IMR-90 (cell line): Measurements from ENCODE around the gene AFAP1L2.

Source experiments
- CHD1 ChIP-seq: IDR thresholded peaks from 2 replicates; pipeline ENCODE4 v1.6.1; 2012; ENCODE audit warnings: low read depth, low read length, improper control_type of control experiment
- MAZ ChIP-seq: IDR thresholded peaks from 2 replicates; pipeline ENCODE4 v1.6.1; 2012; ENCODE audit warnings: low read depth, mild to moderate bottlenecking, low read length, improper control_type of control experiment, moderate library complexity, borderline replicate concordance
- POLR2A ChIP-seq: IDR thresholded peaks from 2 replicates; pipeline ENCODE4 v1.6.1; 2012; ENCODE audit warnings: mild to moderate bottlenecking, low read depth, low read length
- TF ChIP-seq, protein P1 (sequence below): conservative IDR thresholded peaks from 2 replicates; pipeline ENCODE4 v1.5.1; 2012; ENCODE audit warnings: mild to moderate bottlenecking, low read depth, low read length, improper control_type of control experiment
- TF ChIP-seq, protein P2 (sequence below): fragments of 150-350 bp; IDR thresholded peaks from 2 replicates; pipeline ENCODE4 v1.6.1; 2017; ENCODE audit warnings: mild to moderate bottlenecking, antibody characterized with exemption, low read length, low read depth

DNA sequence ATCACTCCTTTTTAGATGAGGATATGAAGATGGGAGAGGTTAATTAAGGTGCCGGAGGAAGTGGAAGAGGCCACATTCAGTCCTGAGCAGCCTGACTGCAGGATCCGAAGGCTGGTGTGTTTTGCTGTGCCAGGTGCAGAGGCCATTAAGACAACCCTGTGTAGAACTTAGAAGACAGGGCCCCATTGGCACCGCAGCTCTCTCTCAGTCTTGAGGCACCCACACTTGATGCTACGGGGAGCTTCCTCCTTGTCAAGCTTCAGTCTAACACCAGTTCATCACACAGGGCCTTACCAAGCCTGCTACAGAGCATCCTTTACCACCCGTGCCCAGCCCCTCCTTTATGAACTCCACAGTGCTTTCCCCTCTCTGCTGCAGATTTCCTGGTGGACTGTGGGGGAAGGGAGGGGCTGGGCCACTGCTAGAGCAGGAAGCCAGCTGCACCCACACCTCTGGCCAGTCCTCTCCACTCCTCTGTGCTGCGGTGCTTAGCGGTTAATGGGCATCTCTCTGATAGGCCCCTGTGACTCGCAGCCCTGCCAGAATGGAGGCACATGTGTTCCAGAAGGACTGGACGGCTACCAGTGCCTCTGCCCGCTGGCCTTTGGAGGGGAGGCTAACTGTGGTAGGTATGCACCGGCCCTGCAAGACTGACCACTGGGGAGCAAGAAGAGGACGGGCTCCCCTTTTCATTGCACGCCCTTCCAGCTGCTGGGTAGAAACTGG lies 119.8 kb downstream of the AFAP1L2 start:
- TF ChIP-seq MAZ (no peak), CHD1 (no peak), POLR2A (no peak)
- TF ChIP-seq, protein P1, sequence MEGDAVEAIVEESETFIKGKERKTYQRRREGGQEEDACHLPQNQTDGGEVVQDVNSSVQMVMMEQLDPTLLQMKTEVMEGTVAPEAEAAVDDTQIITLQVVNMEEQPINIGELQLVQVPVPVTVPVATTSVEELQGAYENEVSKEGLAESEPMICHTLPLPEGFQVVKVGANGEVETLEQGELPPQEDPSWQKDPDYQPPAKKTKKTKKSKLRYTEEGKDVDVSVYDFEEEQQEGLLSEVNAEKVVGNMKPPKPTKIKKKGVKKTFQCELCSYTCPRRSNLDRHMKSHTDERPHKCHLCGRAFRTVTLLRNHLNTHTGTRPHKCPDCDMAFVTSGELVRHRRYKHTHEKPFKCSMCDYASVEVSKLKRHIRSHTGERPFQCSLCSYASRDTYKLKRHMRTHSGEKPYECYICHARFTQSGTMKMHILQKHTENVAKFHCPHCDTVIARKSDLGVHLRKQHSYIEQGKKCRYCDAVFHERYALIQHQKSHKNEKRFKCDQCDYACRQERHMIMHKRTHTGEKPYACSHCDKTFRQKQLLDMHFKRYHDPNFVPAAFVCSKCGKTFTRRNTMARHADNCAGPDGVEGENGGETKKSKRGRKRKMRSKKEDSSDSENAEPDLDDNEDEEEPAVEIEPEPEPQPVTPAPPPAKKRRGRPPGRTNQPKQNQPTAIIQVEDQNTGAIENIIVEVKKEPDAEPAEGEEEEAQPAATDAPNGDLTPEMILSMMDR, result no peak
- TF ChIP-seq, protein P2, sequence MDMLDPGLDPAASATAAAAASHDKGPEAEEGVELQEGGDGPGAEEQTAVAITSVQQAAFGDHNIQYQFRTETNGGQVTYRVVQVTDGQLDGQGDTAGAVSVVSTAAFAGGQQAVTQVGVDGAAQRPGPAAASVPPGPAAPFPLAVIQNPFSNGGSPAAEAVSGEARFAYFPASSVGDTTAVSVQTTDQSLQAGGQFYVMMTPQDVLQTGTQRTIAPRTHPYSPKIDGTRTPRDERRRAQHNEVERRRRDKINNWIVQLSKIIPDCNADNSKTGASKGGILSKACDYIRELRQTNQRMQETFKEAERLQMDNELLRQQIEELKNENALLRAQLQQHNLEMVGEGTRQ, result no peak
